Ectodermal cell (in vitro differentiated cells): ENCODE data around the gene TTC27.
"Not testable (repeated sequence)": the region's sequence is repeated elsewhere in the genome, so short reads cannot be mapped to it uniquely, and the experiment has no call there.

Experiments
- H3K27ac ChIP-seq: 2 replicates; pipeline ENCODE4 v1.7.0; 2013; ENCODE audit warnings: mild to moderate bottlenecking, low read depth, low read length; ENCODE audit not compliant: insufficient read depth, poor library complexity, severe bottlenecking
- H3K27me3 ChIP-seq: 2 replicates; pipeline ENCODE4 v1.7.0; 2013; ENCODE audit warnings: mild to moderate bottlenecking, low read length; ENCODE audit not compliant: insufficient read depth, control insufficient read depth, poor library complexity, severe bottlenecking
- H3K36me3 ChIP-seq: one replicate; pipeline ENCODE4 v1.7.0; 2013; ENCODE audit warnings: low read length; ENCODE audit not compliant: control insufficient read depth, insufficient read depth
- H3K4me1 ChIP-seq: one replicate; pipeline ENCODE4 v1.7.0; 2013; ENCODE audit warnings: low read length; ENCODE audit not compliant: control insufficient read depth, insufficient read depth
- H3K4me3 ChIP-seq: 2 replicates; pipeline ENCODE4 v1.7.0; 2013; ENCODE audit warnings: low read depth, low read length, control low read depth; ENCODE audit not compliant: insufficient read depth
- H3K9me3 ChIP-seq: 2 replicates; pipeline ENCODE4 v1.7.0; 2013; ENCODE audit warnings: mild to moderate bottlenecking, low read length, moderate library complexity; ENCODE audit not compliant: control insufficient read depth
- WGBS, 2 experiments: methylation state at CpG; one replicate each; pipeline ENCODE4 v1.1.7; 2013; ENCODE audit warnings: missing lambda C conversion rate in 2 of 2; 5-methylcytosine and 5-hydroxymethylcytosine counted together

The TTC27 gene

DNA sequence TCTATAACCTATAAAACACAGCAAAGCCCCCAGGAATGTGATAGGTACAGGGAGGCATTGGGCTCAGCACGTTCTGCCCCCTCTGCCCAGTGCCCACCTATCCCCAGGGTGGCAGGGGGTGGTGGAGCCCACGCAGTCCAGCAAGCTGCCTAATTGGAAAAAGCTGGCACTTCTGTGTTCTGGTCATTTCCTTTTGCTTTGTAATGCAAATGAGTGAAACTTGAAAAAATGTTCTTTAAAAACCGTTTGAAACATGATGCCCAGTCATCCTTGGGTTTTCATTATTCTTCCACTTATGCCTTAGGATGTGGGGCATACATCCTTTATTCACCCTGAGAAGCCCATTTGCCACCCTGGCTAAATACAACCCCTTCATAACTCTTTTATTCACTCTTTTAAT is 229.0 kb downstream of the TTC27 start:
- no peaks in the 10 kb centered on the region for H3K27me3 ChIP-seq
- H3K27ac ChIP-seq, result no peak overlapping the region
- H3K9me3 ChIP-seq, result no peaks in the 10 kb centered on the region
- WGBS, 2 experiments, result 81 to 85% methylated on average over 3 of the region's 3 CpGs
- H3K36me3 ChIP-seq, result no peaks in the 10 kb centered on the region
- H3K4me1 ChIP-seq, result no peaks in the 10 kb centered on the region
- no peak overlapping the region for H3K4me3 ChIP-seq

DNA sequence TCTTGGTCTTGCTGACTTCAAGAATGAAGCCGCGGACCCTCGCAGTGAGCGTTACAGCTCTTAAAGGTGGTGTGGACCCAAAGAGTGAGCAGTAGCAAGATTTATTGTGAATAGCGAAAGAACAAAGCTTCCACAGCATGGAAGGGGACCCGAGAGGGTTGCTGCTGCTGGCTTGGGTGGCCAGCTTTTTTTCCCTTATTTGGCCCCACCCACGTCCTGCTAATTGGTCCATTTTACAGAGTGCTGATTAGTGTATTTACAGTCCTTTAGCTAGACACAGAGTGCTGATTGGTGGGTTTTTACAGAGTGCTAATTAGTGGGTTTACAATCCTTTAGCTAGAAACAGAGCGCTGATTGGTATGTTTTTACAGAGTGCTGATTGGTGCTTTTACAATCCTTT is 230.9 kb downstream of the TTC27 start:
- no peaks in the 10 kb centered on the region for H3K36me3 ChIP-seq
- H3K4me3 ChIP-seq, result no peak overlapping the region
- H3K27me3 ChIP-seq, result no peaks in the 10 kb centered on the region
- H3K27ac ChIP-seq, result no peak overlapping the region
- WGBS, 2 experiments, result 96% methylated on average over 8 of the region's 8 CpGs
- H3K4me1 ChIP-seq, result no peaks in the 10 kb centered on the region
- no peaks in the 10 kb centered on the region for H3K9me3 ChIP-seq

DNA sequence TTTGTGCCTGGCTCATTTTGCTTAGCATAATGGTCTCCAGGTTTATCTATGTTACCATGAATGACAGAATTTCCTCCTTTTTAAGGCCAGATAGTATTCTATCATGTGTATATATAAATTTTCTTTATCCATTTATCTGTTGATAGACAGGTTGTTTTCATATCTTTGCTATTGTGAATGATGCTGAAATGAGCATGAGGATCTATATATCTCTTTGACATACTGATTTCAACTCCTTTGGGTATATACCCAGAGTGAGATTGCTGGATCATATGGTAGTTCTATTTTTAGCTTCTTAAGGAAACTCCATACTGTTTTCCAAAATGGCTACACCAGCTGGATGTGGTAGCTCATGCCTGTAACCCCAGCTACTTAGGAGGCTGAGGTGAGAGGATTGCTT is 232.5 kb downstream of the TTC27 start:
- H3K27ac ChIP-seq, result no peak overlapping the region
- no peaks in the 10 kb centered on the region for H3K9me3 ChIP-seq
- H3K27me3 ChIP-seq, result no peaks in the 10 kb centered on the region
- H3K4me1 ChIP-seq, result no peaks in the 10 kb centered on the region
- no peak overlapping the region for H3K4me3 ChIP-seq
- no peaks in the 10 kb centered on the region for H3K36me3 ChIP-seq

DNA sequence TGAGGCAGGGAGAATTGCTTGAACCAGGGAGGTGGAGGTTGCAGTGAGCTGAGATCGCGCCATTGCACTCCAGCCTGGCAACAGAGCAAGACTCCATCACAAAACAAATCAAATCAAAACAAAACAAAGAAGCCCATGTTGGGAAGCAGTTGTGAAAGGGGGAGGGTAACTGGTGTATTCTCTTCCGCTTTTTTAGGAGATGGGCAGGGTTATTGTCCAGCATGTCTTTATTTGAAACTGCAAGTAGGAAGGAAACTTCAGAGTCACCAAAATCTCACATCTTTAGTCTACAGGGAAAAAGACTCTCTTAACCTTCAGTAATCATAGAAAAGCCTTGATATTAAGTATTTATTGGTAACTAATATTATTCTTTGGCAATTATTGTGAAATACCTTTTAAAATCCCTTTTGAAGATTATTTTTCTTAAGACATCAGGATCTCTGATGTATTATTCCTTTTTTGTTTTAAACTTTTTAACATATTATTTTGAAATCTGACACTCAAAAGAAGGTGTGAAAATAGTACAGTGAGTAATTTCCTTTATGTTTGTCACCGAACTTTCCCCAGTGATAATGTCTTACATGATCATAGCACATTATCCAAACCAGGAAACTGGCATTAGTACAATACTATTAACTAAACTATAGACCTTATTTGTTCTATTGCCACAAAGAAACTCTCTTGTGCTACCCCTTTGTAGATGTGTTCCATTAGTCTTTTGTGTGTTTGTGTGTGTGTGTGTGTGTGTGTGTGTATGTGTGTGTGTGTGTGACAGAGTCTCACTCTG is 234.6 kb downstream of the TTC27 start:
- no peaks in the 10 kb centered on the region for H3K4me1 ChIP-seq
- H3K27ac ChIP-seq, result no peak overlapping the region
- H3K9me3 ChIP-seq, result no peaks in the 10 kb centered on the region
- H3K27me3 ChIP-seq, result no peaks in the 10 kb centered on the region
- no peak overlapping the region for H3K4me3 ChIP-seq
- 86 to 97% methylated on average over 4 of the region's 4 CpGs for WGBS, 2 experiments
- H3K36me3 ChIP-seq, result no peaks in the 10 kb centered on the region

DNA sequence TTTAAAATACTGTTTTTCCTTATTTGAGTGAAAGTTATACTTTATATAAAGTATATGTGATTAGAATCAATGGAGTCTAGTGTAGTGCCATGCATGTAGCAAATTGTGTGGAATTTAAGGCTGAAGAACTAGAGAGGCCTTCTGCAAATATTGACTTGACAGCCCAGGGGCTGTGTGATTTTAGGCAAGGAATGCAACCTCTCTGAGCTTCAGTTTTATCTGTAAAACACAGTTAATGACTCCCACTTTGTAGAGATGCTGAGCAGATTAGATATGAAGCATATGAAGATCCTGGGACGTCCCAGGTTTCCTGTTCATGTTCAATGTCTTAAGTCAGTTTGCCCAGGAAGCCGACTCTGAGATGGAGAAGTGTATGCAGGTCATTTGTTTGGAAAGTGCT is 235.5 kb downstream of the TTC27 start:
- no peaks in the 10 kb centered on the region for H3K9me3 ChIP-seq
- no peaks in the 10 kb centered on the region for H3K27me3 ChIP-seq
- H3K36me3 ChIP-seq, result no peaks in the 10 kb centered on the region
- no peaks in the 10 kb centered on the region for H3K4me1 ChIP-seq
- 95 to 96% methylated on average over 2 of the region's 2 CpGs for WGBS, 2 experiments
- no peak overlapping the region for H3K4me3 ChIP-seq
- H3K27ac ChIP-seq, result no peak overlapping the region

DNA sequence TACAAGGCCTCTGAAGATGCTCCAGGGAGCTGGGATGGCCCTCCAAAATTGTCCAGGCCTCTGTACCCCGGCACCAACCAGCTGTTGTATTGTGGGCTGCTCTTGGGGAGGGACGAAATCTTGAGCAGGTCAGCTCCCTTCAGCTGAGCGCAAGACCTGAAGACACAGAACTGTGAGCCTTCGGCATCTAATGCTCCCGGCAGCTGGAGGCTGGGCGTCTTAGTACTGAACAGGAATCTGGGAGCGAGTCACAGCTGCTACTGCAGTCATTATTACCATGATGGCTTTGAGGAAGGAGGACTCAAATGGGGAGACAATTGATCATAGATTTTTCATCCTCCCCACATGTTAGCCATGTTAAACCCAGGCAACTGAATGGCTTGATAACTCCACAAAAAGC is 236.0 kb downstream of the TTC27 start:
- Histone ChIP-seq H3K27me3 (no peaks in the 10 kb centered on the region), H3K9me3 (no peaks in the 10 kb centered on the region), H3K27ac (no peak overlapping the region), H3K4me3 (no peak overlapping the region), H3K4me1 (no peaks in the 10 kb centered on the region), H3K36me3 (no peaks in the 10 kb centered on the region)
- 92 to 93% methylated on average over 7 of the region's 7 CpGs for WGBS, 2 experiments

DNA sequence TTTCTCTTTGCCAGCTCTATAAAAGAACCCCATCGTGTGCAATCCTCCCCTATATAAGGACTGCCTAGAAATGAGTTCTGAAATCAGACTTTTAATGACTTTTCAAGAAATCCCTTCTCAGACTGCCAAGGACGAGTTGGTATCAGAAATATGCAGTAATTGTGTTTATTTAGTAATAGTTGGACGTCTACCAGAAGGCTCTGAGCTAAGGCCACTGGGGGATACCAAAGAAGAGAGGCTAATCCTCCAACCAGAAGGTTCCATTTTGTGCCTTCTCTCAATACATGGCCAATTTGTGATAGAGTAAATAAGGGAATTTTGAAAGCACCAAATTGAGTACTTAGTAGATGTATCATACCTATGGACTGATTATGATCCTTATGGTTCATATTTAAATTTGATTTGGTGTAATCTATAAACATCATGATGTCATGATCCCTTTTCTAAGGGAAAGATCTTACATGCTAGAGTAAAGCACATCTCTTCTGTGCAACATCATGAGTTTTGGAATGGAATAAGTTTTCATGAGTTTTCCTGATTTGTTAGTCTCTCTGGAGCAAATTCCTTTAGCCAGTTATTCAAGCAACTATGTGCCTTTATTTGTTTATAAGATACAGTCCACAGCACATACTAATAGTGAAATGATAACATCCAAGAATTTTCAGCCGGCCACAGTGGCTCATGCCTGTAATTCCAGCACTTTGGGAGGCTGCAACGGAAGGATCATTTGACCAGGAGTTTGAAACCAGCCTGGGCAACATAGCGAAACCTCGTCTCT is 236.7 kb downstream of the TTC27 start:
- no peaks in the 10 kb centered on the region for H3K9me3 ChIP-seq
- 90 to 91% methylated on average over 7 of the region's 7 CpGs for WGBS, 2 experiments
- no peak overlapping the region for H3K4me3 ChIP-seq
- H3K27me3 ChIP-seq, result no peaks in the 10 kb centered on the region
- no peaks in the 10 kb centered on the region for H3K36me3 ChIP-seq
- no peaks in the 10 kb centered on the region for H3K4me1 ChIP-seq
- no peak overlapping the region for H3K27ac ChIP-seq

DNA sequence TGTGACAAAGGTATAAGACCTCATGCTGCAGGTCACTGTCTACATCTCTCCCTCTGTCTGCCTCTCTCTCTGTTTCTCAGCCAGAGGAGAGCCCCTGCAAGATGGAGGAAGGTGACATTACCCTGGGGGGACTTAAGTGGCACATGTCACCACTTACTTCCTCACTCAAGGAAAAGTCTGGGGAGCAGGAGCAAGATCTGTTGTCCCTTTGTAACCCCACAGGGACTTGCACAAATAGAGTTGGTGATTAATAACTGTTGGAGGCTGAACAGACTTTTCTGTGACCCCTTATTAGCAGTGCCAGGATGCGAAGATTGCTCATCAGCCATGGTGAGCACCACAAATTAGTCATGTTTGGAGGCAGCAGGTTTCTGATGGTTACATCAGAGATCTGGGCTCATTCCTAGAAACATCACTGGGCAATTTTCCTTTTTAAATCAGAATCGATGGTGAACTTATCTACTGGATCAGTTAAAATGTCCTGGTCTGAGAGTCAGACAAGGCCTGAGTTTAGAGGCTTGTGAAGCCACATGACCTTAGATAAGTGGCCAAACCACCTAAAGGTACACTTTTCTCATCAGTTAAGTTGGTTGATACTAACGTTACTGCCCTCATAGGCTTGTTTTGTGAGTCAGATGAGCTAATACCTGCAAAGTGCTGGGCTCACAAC is 237.7 kb downstream of the TTC27 start:
- Histone ChIP-seq H3K36me3 (no peaks in the 10 kb centered on the region), H3K27ac (no peak overlapping the region), H3K4me1 (no peaks in the 10 kb centered on the region), H3K4me3 (no peak overlapping the region), H3K9me3 (no peaks in the 10 kb centered on the region), H3K27me3 (no peaks in the 10 kb centered on the region)
- 94 to 95% methylated on average over 3 of the region's 3 CpGs for WGBS, 2 experiments

DNA sequence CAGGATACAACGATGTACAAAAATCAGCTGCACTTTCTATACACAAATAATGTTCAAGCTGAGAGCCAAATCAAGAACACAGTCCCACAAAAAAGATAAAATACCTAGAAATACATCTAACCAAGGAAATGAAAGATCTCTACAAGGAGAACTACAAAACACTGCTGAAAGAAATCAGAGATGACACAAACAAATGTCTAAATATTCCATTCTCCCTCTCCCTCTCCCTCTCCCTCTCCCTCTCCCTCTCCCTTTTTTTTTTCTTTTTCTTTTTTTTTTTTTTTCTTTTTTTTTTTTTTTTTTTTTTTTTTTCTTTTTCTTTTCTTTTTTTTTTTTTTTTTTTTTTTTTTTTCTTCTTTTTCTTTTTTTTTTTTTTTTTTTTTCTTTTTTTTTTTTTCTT is 238.6 kb downstream of the TTC27 start:
- not testable (repeated sequence) for H3K27ac ChIP-seq, H3K36me3 ChIP-seq, H3K4me1 ChIP-seq, H3K4me3 ChIP-seq, H3K9me3 ChIP-seq, H3K27me3 ChIP-seq
- 92 to 95% methylated on average over 1 of the region's 1 CpG for WGBS, 2 experiments
